Ishikawa (cell line): Measurements from ENCODE around the gene CENPL.

ENCODE experiments used
- CEBPB ChIP-seq: IDR thresholded peaks from 2 replicates; pipeline ENCODE4 v1.6.1; 2012
- CREB1 ChIP-seq: IDR thresholded peaks from 2 replicates; pipeline ENCODE4 v1.6.1; 2012; ENCODE audit warnings: low read depth
- EGR1 ChIP-seq: IDR thresholded peaks from 2 replicates; pipeline ENCODE4 v1.6.1; 2012
- EP300 ChIP-seq: IDR thresholded peaks from 2 replicates; pipeline ENCODE4 v1.6.1; 2012; ENCODE audit warnings: borderline replicate concordance
- FOXM1 ChIP-seq: IDR thresholded peaks from 2 replicates; pipeline ENCODE4 v1.6.1; 2012; ENCODE audit warnings: low read depth, borderline replicate concordance
- MAX ChIP-seq: IDR thresholded peaks from 2 replicates; pipeline ENCODE4 v1.6.1; 2012
- NFIC ChIP-seq: IDR thresholded peaks from 2 replicates; pipeline ENCODE4 v1.6.1; 2012
- RAD21 ChIP-seq: IDR thresholded peaks from 2 replicates; pipeline ENCODE4 v1.6.1; 2012; ENCODE audit warnings: low read depth
- REST ChIP-seq: IDR thresholded peaks from 2 replicates; pipeline ENCODE4 v1.6.1; 2012; ENCODE audit warnings: low read depth, mild to moderate bottlenecking
- TAF1 ChIP-seq: IDR thresholded peaks from 2 replicates; pipeline ENCODE4 v1.6.1; 2012; ENCODE audit warnings: low read depth, mild to moderate bottlenecking
- TCF12 ChIP-seq: IDR thresholded peaks from 2 replicates; pipeline ENCODE4 v1.6.1; 2012; ENCODE audit warnings: low read depth
- TEAD4 ChIP-seq: IDR thresholded peaks from 2 replicates; pipeline ENCODE4 v1.6.1; 2012
- USF1 ChIP-seq: IDR thresholded peaks from 2 replicates; pipeline ENCODE4 v1.6.1; 2012
- YY1 ChIP-seq: IDR thresholded peaks from 2 replicates; pipeline ENCODE4 v1.6.1; 2012; ENCODE audit warnings: low read depth
- ZBTB7A ChIP-seq: IDR thresholded peaks from 2 replicates; pipeline ENCODE4 v1.6.1; 2012; ENCODE audit warnings: low read depth

The CENPL gene

GRCh38 chr1:173870252-173871075 is 45.8 kb upstream of the CENPL start:
- no peak for TF ChIP-seq TCF12
- TF ChIP-seq CREB1: no peak
- no peak for TF ChIP-seq USF1
- TF ChIP-seq TEAD4: no peak
- TF ChIP-seq ZBTB7A: no peak
- no peak for TF ChIP-seq RAD21
- no peak for TF ChIP-seq FOXM1
- TF ChIP-seq REST: no peak
- no peak for TF ChIP-seq YY1
- no peak for TF ChIP-seq CEBPB
- TF ChIP-seq EGR1: no peak
- TF ChIP-seq NFIC: no peak
- TF ChIP-seq TAF1: no peak
- TF ChIP-seq MAX: no peak
- no peak for TF ChIP-seq EP300

GRCh38 chr1:173869021-173869359 is 44.3 kb upstream of the CENPL start:
- TF ChIP-seq FOXM1 (0 out of 2 replicates have a peak, but pooled peaks have one; percentile 3), CEBPB (no peak)

- no peak; the same call in 1 of the 2 replicates for TF ChIP-seq NFIC
- TF ChIP-seq TCF12: peak; percentile 45; the same call in 1 of the 2 replicates
- TF ChIP-seq CEBPB: no peak
- TF ChIP-seq ZBTB7A: peak; percentile 89; the same call in 1 of the 2 replicates
- no peak for TF ChIP-seq YY1
- peak; percentile 4; the same call in 1 of the 2 replicates for TF ChIP-seq RAD21
- peak; percentile 51; the same call in 1 of the 2 replicates for TF ChIP-seq EGR1
- TF ChIP-seq MAX: no peak; the same call in 1 of the 2 replicates
These were observed 43.8 kb upstream of the CENPL start, which contains the start of gene ZBTB37 for GRCh38 chr1:173868266-173869020. ZBTB37 (plus strand) TSS chr1:173868380; CDS start chr1:173870226, 1,846 bp downstream.

GRCh38 chr1:173867753-173868265 is 43.1 kb upstream of the CENPL start, which contains the start of gene GAS5:
GAS5 (minus strand) TSS chr1:173867989.
- TF ChIP-seq NFIC: no peak
- TF ChIP-seq RAD21: no peak
- TF ChIP-seq MAX: peak; percentile 93
- 0 out of 2 replicates have a peak, but pooled peaks have one; percentile 12 for TF ChIP-seq TEAD4
- TF ChIP-seq CREB1: peak; percentile 78
- peak; percentile 13; the same call in 1 of the 2 replicates for TF ChIP-seq TCF12
- TF ChIP-seq EGR1: peak; percentile 35; the same call in 1 of the 2 replicates
- no peak for TF ChIP-seq FOXM1
- TF ChIP-seq ZBTB7A: no peak
- no peak; the same call in 1 of the 2 replicates for TF ChIP-seq EP300
- peak; percentile 85 for TF ChIP-seq YY1
- peak; percentile 96 for TF ChIP-seq USF1
- no peak for TF ChIP-seq REST
- peak; percentile 15; the same call in 1 of the 2 replicates for TF ChIP-seq CEBPB
- TF ChIP-seq TAF1: peak; percentile 98
